NCI-H774 (cell line): Measurements from ENCODE around the gene M1AP.

Experiments used
- DNase-seq: peaks from one replicate; lab custom pipeline; 2025; lab: John Stamatoyannopoulos, UW

M1AP gene

GRCh38 chr2:74593826-74594772 is 54.0 kb downstream of the M1AP start:
- DNase-seq, result no peak

- DNase-seq, result no peak
Observed at GRCh38 chr2:74588664-74589063, 59.5 kb downstream of the M1AP start.

DNA sequence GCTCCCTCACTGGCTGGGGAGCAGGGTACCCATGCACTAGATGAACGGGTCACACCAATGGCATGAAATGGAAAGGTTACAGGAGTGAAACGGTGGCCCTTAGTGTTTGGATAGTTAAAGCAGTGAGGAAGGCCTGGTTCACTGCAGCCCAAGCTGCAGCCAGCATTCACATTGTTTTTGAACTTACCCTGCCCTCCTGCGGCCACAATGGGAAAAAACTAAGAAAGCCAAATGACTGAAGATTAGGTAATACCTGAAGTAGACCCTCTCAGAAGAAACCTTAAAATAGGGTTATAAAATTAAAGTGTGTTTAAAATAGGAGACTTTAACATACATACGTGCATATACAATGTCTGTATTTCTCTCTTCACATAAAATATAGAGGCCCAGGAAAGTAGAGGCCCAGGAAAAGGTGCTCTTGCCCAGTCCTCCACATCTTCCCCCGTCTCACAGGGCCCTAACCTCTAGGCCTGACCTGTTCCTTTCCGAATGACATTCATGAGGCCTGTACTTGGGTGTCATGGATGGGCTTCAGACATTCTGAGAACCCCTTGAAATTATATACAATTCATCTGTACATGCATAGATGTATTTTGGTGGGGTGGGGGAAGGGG is 60.4 kb downstream of the M1AP start:
- peak; percentile 31 for DNase-seq

DNA sequence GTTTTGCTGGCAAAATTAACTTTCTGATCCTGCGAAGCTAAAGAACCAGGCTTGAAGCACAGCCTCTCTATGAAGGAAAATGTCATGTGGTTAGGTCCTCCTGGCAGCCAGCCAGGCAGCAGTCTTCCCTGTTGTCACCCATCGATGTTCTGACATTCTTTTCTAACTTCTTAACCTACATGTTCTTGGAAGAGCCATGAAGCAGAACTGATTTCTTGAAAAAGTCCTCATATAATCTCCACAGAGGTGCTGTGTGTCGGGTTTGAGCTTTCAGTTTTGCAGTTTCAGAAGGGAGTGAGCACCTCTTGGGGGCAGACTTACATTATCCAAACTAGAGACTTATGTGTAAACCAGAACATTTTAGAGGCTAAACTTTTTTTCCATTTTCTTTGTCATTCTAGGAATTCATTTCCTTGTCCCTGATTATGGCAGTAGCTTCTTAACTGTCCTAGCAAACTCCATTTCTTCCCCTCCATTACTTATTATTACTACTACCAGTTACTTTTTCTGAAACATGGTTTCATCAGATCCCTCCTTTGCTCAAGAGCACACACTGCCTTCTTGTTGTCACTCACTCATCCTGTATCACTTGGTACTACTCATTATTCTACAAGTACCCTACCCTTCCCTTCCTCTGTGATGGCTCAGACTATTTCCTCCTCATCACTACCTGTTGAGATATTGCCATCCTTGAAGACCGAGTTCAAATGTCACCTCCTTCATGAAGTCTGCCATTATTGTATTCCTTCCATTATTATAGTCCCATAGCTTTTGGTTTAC is 62.5 kb downstream of the M1AP start:
- DNase-seq, result no peak

DNA sequence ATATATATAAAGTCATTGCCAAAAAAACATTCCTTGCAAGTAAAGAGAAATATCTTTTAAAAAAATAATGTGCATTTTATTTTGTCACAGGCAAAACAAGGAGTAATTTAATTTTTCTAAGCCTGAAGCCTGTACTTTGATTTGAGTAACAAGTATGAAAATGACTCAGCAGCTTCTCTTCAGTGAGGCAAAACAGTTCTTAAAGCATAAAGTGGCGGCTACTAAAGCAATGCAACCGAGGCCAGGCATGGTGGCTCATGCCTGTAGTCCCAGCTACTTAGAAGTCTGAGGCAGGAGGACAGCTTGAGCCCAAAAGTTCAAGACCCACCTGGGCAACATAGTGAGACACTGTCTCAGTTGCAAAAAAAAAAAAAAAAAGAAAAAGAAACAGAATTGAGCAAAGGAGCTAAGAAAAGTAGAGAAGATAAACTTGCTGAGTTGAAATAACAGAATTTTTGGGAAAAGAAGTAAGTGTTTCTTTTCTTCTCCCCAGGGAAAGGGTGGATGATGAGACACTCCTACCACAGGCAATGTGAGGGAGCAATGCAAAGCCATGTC is 64.0 kb downstream of the M1AP start:
- no peak for DNase-seq

DNA sequence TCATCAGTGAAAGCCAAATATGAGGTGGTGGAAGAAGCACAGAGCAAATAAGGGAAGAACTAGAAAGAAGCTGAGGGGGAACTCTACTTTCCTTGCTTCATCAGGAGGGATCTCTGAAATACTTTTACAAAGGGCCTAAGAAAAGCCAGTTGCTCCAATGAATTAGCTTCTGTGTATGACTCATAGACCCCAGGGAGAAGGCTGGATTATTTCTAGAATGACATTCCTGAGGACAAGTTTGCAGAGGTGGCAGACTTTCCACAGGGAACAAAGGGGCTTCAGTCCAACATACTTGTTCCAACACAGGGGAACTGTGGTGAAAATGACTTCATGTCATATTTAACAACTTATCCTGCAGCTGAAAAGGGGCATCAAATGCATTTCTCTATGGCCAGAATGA is 64.6 kb downstream of the M1AP start:
- no peak for DNase-seq

- DNase-seq, result no peak
Observed at GRCh38 chr2:74582184-74582583, 65.9 kb downstream of the M1AP start.

DNA sequence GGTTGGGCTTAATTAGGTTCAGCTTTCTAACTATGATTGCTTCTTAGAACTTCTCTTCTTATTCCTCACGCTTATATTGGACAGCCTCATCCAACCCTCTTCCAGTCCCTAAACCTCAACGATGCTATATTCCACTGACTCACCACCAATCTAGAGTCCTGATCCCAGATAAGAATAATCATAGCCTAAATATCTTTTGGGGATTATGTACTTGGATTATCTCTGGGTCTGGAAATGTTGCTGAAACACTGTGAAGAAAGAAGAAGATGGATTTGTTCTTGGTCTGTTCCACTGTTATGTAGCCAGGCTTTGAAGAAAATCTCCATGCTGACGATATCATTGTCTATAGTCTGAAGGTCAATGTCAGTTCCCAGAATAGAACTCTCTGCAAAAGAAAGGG is 66.7 kb downstream of the M1AP start:
- no peak for DNase-seq

GRCh38 chr2:74578408-74578807 is 69.7 kb downstream of the M1AP start:
- DNase-seq, result no peak

DNA sequence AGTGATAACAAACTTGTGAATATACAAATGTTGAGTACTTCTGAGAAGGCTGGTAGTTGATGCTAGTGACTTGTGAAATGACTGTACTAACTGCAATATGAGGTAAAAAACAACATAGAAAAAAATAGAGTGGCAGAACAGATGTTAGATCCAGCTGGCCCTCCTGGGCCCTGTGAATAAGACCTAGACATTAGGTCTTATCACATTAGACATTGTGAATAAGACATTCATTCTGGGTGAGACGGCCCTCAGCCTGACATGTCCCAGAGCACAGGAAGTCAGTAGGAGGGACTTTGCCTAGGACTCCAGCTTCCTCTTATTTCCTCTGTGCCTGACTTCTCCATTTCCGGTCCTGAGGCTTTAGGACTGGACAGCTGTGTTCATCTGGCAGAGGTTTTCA is 70.7 kb downstream of the M1AP start:
- no peak for DNase-seq

DNA sequence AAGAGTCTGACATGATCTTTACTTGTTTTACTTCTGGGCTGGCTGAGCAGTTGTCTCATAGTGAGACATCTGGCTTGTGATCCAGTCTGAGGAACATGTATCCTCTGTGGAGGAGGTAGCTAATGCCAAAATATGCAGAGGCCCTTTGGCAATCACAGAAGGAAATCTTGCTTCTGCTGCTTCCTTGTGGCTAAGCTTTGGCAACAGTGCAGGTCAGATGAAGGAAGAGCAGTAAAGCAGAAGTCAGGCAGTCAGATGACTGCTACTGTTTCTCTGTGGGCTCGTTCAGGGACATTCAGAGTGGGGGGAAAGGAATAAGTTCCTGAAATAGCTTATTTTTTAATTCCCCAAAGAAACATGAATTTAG is 71.3 kb downstream of the M1AP start:
- no peak for DNase-seq

DNA sequence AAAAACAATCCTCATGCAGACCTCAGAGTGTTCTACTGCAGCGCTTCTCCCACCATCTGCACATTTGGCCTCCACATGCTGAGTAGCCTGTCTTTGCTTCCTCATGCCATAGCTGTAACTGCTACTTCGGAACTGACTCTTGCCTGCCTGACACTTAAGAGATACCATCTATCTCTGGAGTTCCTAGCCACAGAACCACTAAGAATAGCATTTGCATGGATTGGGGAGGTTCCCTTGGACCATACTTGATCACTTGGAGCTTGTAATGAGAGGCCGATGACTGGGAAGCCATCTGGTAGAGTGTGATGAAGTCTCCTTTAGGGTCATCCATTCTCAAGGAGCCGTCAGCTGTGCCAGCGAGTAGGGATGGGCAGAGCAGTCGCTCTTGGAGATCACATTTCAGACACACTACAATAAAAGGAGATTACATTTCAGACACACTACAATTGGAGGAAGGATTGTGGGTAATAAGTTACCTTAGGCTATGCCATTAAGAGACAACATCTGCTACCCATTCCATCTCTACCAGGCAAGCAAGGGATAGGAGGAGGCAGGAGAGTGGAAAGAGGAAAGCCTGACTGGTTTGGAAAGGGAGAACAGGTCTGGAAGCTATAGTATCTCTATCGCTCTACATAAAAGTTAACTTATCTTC is 71.8 kb downstream of the M1AP start:
- DNase-seq, result no peak

DNA sequence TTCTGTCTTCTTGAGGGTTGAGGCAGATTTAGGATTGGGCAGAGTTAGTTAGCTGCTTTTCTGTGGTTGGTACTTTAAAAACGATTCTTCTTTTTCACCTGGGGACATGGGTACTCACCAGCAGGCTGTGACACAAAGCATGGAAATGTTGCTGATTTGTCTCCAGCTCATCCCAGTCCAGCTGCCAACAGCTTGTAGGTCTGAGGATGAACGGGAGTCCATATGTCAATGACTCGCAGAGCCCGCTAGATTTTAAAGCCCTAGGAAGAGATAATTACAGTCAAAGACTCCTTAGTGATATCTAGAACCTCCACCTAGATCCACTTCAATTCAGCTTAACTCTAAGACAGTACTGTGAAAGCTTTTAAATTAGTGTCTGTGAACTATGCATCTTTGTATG is 72.8 kb downstream of the M1AP start:
- DNase-seq, result no peak

- DNase-seq, result no peak
Observed at GRCh38 chr2:74573747-74574562, 74.2 kb downstream of the M1AP start.

- no peak for DNase-seq
Observed at GRCh38 chr2:74572178-74572925, 75.8 kb downstream of the M1AP start.

DNA sequence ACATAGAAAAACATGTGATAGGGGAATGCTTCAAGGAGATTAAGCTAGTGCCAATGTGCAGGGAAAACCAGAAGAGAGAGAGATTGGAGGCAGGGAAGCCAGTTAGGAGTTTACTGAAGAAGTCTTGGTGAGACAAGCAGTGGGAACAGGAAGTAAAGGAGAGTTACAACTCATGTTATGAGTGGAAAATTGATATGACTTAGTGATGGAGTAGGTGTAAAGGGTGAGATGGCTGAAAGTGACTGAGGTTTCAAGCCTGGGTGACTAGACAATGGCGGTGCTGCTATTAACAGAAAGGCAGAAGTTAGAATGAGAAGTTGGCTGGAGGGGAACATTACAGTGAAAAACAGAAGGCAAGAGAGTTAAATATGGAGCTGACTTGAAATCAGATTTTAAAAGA is 77.1 kb downstream of the M1AP start:
- no peak for DNase-seq

DNA sequence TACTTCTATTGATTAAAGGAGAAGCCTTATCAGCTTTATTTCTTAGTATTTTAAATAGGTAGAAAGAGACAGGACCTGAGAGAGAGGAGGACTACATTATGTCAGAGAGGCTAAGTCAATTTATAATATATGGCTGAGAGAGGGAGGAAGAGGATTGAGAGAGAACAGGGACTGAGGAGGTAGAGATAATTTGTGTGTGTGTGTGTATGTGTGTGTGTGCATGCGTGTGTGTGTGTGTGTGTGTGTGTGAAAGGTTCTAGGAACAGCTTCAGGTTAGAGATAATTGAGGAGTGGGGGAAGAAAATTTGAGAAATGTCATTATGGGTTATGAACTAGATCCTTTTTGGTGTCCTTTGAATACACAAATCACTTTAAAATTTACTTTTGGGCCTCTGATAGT is 78.4 kb downstream of the M1AP start:
- no peak for DNase-seq

DNA sequence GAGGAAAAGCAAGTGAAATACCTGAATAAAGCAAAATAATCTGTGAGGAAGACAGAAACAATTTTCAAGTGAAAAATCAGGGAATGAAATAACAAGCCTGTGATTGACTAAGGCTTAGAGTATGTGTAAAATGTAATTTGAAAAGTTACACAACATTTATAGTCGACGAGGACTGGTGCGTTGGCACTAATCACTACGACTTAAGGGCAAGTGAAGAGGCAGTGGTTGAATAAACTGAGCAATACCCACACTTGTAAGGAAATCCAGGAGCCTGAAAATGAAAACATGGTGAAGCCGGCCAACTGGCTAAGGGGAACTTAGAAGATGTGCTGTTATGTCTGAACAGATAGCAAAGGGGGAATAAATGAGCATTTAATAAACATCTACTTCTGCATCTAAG is 80.2 kb downstream of the M1AP start:
- no peak for DNase-seq

DNA sequence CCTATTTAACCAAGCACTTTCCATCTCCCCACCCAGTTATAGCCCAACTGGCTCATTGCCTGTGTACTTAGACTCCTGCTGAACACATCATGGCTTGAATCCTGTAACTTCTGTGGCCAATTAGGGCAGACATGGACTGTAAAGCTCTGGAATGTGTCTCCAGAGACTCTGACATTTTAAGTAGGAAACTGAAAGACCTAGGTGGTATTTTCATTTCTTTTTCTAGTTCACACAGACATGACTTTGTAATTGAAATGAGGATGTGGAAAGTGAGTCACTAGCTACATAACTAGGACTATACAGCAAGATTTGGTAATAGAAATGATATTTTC is 81.4 kb downstream of the M1AP start:
- DNase-seq, result no peak

DNA sequence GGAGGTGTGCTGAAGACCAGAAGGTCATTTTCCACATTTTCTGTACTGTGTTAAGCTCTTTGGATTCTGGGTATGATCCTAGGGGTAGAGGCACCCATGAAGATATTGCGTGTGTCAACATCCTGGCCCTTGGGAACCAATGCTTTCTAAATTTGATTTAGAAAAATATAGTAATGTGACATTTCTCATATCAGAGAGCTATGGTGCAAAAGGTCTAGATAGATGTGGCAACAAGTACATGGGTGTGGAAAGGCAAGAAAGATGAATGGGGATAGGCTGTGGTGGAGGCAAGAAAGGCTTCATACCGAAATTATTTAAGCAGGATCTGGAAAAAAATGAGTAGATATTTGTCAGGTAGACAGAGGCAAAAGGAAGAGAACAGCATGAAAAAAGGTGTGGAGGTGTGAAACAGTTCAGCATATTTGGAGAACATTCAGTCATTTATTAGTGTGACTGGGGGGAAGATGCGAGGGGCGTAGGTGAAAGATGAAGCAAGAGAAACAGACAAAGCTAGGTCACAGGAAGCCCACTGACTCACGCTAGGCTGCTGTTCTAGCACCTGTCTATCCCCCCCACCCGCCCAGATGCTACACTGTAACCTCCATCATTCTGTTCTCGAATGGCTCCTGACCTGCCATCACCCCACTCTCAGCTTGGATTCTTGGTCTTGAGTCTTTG is 81.9 kb downstream of the M1AP start:
- DNase-seq, result no peak
